ENCODE measurements around the gene LIN7B. TPM values are rescaled to one million over a fixed set of nuclear protein-coding genes. Genes with fewer than 3 reads are reported as not detected.

LIN7B gene
- total and polyA plus RNA-seq, 9 of the 15 experiments (the other 6 are each of a cell fraction or from before 2014, with no cell fraction given) = 0.89 to 15.7 (median 4.0) TPM

DNA sequence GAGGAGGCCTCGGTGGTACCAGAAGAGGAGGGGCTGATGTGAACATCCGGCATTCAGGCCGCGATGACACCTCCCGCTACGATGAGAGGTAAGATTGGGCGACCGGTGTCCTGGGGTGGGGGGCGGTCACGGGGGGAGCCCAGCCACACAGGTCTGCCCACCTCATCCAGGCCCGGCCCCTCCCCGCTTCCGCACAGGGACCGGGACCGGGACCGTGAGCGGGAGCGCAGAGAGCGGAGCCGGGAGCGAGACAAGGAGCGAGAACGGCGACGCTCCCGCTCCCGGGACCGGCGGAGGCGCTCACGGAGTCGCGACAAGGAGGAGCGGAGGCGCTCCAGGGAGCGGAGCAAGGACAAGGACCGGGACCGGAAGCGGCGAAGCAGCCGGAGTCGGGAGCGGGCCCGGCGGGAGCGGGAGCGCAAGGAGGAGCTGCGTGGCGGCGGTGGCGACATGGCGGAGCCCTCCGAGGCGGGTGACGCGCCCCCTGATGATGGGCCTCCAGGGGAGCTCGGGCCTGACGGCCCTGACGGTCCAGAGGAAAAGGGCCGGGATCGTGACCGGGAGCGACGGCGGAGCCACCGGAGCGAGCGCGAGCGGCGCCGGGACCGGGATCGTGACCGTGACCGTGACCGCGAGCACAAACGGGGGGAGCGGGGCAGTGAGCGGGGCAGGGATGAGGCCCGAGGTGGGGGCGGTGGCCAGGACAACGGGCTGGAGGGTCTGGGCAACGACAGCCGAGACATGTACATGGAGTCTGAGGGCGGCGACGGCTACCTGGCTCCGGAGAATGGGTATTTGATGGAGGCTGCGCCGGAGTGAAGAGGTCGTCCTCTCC, 6.3 kb upstream of the LIN7B start:
- in situ Hi-C loops (cut with MboI) (no loop called here), intact Hi-C loops (cut with micrococcal nuclease) (no loop called here)
- 99% methylated on average over 30 of the region's 93 CpGs for WGBS (ENCODE audit: insufficient coverage, low coverage, missing lambda C conversion rate)
- TSS peak; percentile 76 for BruUV-seq (replicated peaks)
- no peak overlapping the region for H2AFZ ChIP-seq (ENCODE audit: low read depth, low read length)
- no peak for ATAC-seq
- DNase-seq (ENCODE audit: extremely low read depth in 1 of 4, low spot score in 3 of 4) = peak in 1 of 4 experiments; percentile 24
- POLR2A ChIA-PET = interaction anchor here (0.8 to 2.2 kb wide), 3 partner anchors 10 to 20 kb away, joined by 3 to 12 read pairs (median 5); no protein-coding TSS in a partner anchor
- H3K9me3 ChIP-seq (replicated peaks; ENCODE audit: control insufficient read depth, insufficient read depth, low read depth, low read length) = no peaks in the 10 kb centered on the region
- FAIRE-seq = no peak
- CTCF ChIA-PET (ENCODE audit: low intra/inter-chr PET ratio) = interaction anchor here (1.5 kb wide), 1 partner anchor 11 kb away, joined by 4 read pairs; no protein-coding TSS in a partner anchor
- H3K9me1 ChIP-seq (ENCODE audit: control insufficient read depth, insufficient read depth, low read length) = peaks cover 11% of the 10 kb centered on the region
- H3K27ac ChIP-seq (ENCODE audit: extremely low read depth, low read depth, low read length) = no peak overlapping the region
- H3K36me3 ChIP-seq (ENCODE audit: control insufficient read depth, insufficient read depth, low read length) = peaks cover 71% of the 10 kb centered on the region
- peaks cover 12 to 52% of the 10 kb centered on the region in 2 experiments for H3K4me1 ChIP-seq (replicated peaks in 1 of 2; ENCODE audit: control insufficient read depth in 2 of 2, insufficient read depth in 2 of 2, low read length in 2 of 2)
- H3K79me2 ChIP-seq (ENCODE audit: control insufficient read depth, insufficient read depth, low read length) = peaks cover 5% of the 10 kb centered on the region; the same call in 2 of the 3 replicates
- no peak for TF ChIP-seq MAFK (IDR thresholded peaks at IDR 0.05; ENCODE audit: low read length)
- no peak for TF ChIP-seq CBFA2T3 (IDR thresholded peaks at IDR 0.05)
- TF ChIP-seq POLR2G (IDR thresholded peaks at IDR 0.05; ENCODE audit: low read depth, low read length) = peak; percentile 79
- peak; percentile 18; the same call in 1 of the 2 replicates for TF ChIP-seq POLR2AphosphoS5 (IDR thresholded peaks at IDR 0.05; ENCODE audit: control insufficient read depth, insufficient read depth, low read depth, low read length)
- peak; percentile 70 for TF ChIP-seq RBFOX2 (IDR thresholded peaks at IDR 0.05; ENCODE audit: low read depth, low read length)
- peak; percentile 75 for TF ChIP-seq RBM22 (IDR thresholded peaks at IDR 0.05; ENCODE audit: low read depth, low read length, poor library complexity, severe bottlenecking)
- TF ChIP-seq RB1 (IDR thresholded peaks at IDR 0.05; ENCODE audit: low read depth) = 0 out of 2 replicates have a peak, but pooled peaks have one; percentile 14
- no peak for TF ChIP-seq ZNF212 (CRISPR knock-in tag; IDR thresholded peaks at IDR 0.05)
- peak; percentile 65 for TF ChIP-seq FIP1L1 (IDR thresholded peaks at IDR 0.05; ENCODE audit: low read depth, low read length, poor library complexity, severe bottlenecking)
- peak; percentile 33 for TF ChIP-seq PRPF4 (IDR thresholded peaks at IDR 0.05; ENCODE audit: insufficient read depth, low read depth, low read length, poor library complexity, severe bottlenecking)
- TF ChIP-seq ETV5 (CRISPR knock-in tag; IDR thresholded peaks at IDR 0.05; ENCODE audit: low read depth) = no peak
- TF ChIP-seq, protein P1, sequence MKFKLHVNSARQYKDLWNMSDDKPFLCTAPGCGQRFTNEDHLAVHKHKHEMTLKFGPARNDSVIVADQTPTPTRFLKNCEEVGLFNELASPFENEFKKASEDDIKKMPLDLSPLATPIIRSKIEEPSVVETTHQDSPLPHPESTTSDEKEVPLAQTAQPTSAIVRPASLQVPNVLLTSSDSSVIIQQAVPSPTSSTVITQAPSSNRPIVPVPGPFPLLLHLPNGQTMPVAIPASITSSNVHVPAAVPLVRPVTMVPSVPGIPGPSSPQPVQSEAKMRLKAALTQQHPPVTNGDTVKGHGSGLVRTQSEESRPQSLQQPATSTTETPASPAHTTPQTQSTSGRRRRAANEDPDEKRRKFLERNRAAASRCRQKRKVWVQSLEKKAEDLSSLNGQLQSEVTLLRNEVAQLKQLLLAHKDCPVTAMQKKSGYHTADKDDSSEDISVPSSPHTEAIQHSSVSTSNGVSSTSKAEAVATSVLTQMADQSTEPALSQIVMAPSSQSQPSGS (CRISPR knock-in tag; IDR thresholded peaks at IDR 0.05) = no peak
- TF ChIP-seq CHD4 (IDR thresholded peaks at IDR 0.05; ENCODE audit: insufficient read depth, insufficient replicate concordance, low read depth, low read length, poor library complexity, severe bottlenecking) = no peak
- TF ChIP-seq, protein P2, sequence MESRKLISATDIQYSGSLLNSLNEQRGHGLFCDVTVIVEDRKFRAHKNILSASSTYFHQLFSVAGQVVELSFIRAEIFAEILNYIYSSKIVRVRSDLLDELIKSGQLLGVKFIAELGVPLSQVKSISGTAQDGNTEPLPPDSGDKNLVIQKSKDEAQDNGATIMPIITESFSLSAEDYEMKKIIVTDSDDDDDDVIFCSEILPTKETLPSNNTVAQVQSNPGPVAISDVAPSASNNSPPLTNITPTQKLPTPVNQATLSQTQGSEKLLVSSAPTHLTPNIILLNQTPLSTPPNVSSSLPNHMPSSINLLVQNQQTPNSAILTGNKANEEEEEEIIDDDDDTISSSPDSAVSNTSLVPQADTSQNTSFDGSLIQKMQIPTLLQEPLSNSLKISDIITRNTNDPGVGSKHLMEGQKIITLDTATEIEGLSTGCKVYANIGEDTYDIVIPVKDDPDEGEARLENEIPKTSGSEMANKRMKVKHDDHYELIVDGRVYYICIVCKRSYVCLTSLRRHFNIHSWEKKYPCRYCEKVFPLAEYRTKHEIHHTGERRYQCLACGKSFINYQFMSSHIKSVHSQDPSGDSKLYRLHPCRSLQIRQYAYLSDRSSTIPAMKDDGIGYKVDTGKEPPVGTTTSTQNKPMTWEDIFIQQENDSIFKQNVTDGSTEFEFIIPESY (CRISPR knock-in tag; IDR thresholded peaks at IDR 0.05) = peak; percentile 92
- H3K9ac ChIP-seq (ENCODE audit: insufficient read depth in 1 of 2, low read depth in 2 of 2, low read length in 2 of 2) = 0 out of 4 replicates have a peak overlapping the region, but pooled peaks of 1 of the 2 experiments have one; percentile 11
- H3K4me3 ChIP-seq = no peak overlapping the region
- H3K4me2 ChIP-seq (ENCODE audit: insufficient read depth, low read length) = no peak overlapping the region
- H4K20me1 ChIP-seq (replicated peaks; ENCODE audit: control insufficient read depth, insufficient read depth, low read length) = peaks cover 17% of the 10 kb centered on the region
- no peaks in the 10 kb centered on the region for H3K27me3 ChIP-seq (ENCODE audit: control insufficient read depth in 2 of 2, insufficient read depth in 2 of 2, low read length in 2 of 2)
